HL-60 (cell line): ENCODE results near the gene PDE11A.

ENCODE experiments used
- DNase-seq, 2 experiments: peaks; one replicate each; pipeline ENCODE4 v3.0.0-alpha.2; 2010 to 2020; ENCODE audit warnings: low read depth in 1 of 2, low spot score in 1 of 2
- H3K27ac ChIP-seq: fragments of 250-450 bp; sonication (Bioruptor Pico); replicated peaks from 2 replicates; pipeline ENCODE4 v1.5.1; 2020; ENCODE audit warnings: mild to moderate bottlenecking, moderate library complexity
- H3K27me3 ChIP-seq: fragments of 250-450 bp; sonication (Bioruptor Pico); 2 replicates; pipeline ENCODE4 v1.5.1; 2021; ENCODE audit warnings: mild to moderate bottlenecking, moderate library complexity; ENCODE audit not compliant: insufficient read depth, poor library complexity, severe bottlenecking
- H3K4me3 ChIP-seq: replicated peaks from 2 replicates; pipeline ENCODE4 v1.5.1; 2011; ENCODE audit warnings: mild to moderate bottlenecking, control low read depth, low read length; ENCODE audit not compliant: insufficient read depth
- GABPA ChIP-seq: IDR thresholded peaks from 2 replicates; pipeline ENCODE4 v1.6.1; 2012; ENCODE audit warnings: low read depth
- POLR2AphosphoS5 ChIP-seq: IDR thresholded peaks from 2 replicates; pipeline ENCODE4 v1.6.1; 2012; ENCODE audit warnings: low read depth
- SPI1 ChIP-seq: IDR thresholded peaks from 2 replicates; pipeline ENCODE4 v1.6.1; 2012; ENCODE audit warnings: low read depth, mild to moderate bottlenecking, borderline replicate concordance
- TF ChIP-seq, protein P1 (sequence below): IDR thresholded peaks from one replicate; pipeline ENCODE4 v1.5.1; 2011; ENCODE audit warnings: low read length, control low read depth, inconsistent platforms; ENCODE audit not compliant: insufficient read depth
- TF ChIP-seq, protein P2 (sequence below): IDR thresholded peaks from 2 replicates; pipeline ENCODE4 v1.6.1; 2012; ENCODE audit warnings: low read depth; ENCODE audit not compliant: insufficient replicate concordance

The PDE11A gene

DNA sequence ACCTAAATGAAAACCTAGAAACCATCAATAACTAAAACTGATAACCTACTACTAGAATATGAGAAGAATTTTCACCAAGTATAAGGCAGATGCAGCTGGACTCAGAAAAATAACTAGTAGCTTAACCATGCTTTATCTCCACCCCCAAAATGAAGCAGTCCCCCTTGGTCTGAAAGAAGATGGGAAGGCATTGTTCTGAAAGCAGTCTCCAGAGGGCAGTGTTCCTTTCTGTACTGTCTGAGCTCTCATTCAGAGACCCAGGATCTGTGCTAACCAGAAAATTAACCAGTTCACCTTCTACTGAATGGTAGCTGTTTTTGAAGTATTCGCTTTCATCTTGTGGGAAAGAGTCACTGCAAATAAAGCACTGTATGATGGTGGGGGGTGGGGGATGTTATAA lies 273.0 kb downstream of the PDE11A start:
- DNase-seq, result no peak
- Histone ChIP-seq H3K27ac (no peak overlapping the region), H3K27me3 (peaks cover 8% of the 10 kb centered on the region), H3K4me3 (no peak overlapping the region)
- TF ChIP-seq POLR2AphosphoS5, result no peak
- TF ChIP-seq, protein P1, sequence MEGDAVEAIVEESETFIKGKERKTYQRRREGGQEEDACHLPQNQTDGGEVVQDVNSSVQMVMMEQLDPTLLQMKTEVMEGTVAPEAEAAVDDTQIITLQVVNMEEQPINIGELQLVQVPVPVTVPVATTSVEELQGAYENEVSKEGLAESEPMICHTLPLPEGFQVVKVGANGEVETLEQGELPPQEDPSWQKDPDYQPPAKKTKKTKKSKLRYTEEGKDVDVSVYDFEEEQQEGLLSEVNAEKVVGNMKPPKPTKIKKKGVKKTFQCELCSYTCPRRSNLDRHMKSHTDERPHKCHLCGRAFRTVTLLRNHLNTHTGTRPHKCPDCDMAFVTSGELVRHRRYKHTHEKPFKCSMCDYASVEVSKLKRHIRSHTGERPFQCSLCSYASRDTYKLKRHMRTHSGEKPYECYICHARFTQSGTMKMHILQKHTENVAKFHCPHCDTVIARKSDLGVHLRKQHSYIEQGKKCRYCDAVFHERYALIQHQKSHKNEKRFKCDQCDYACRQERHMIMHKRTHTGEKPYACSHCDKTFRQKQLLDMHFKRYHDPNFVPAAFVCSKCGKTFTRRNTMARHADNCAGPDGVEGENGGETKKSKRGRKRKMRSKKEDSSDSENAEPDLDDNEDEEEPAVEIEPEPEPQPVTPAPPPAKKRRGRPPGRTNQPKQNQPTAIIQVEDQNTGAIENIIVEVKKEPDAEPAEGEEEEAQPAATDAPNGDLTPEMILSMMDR, result no peak

DNA sequence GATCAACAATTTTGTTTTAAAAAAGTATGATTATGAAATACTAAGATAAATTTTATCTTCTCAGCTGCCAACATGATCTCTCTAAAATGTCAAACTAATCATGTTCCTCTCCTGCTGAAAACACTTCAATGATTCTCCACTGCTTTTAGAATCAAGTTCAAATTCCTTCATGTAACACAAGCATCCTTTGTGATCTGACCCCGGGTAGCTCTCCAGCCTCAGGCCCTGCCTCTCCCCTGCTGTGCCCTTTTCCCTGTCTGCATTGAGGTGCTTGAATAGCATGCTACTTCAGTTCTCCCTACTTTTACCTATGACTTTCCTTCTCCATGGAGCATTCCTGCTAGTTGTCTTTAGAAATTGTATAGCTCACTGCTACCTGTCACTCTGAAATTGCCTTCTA lies 274.8 kb downstream of the PDE11A start:
- peaks cover 3% of the 10 kb centered on the region for H3K27me3 ChIP-seq
- no peak for DNase-seq
- H3K4me3 ChIP-seq, result no peak overlapping the region
- TF ChIP-seq, protein P1, result no peak
- TF ChIP-seq, protein P2, sequence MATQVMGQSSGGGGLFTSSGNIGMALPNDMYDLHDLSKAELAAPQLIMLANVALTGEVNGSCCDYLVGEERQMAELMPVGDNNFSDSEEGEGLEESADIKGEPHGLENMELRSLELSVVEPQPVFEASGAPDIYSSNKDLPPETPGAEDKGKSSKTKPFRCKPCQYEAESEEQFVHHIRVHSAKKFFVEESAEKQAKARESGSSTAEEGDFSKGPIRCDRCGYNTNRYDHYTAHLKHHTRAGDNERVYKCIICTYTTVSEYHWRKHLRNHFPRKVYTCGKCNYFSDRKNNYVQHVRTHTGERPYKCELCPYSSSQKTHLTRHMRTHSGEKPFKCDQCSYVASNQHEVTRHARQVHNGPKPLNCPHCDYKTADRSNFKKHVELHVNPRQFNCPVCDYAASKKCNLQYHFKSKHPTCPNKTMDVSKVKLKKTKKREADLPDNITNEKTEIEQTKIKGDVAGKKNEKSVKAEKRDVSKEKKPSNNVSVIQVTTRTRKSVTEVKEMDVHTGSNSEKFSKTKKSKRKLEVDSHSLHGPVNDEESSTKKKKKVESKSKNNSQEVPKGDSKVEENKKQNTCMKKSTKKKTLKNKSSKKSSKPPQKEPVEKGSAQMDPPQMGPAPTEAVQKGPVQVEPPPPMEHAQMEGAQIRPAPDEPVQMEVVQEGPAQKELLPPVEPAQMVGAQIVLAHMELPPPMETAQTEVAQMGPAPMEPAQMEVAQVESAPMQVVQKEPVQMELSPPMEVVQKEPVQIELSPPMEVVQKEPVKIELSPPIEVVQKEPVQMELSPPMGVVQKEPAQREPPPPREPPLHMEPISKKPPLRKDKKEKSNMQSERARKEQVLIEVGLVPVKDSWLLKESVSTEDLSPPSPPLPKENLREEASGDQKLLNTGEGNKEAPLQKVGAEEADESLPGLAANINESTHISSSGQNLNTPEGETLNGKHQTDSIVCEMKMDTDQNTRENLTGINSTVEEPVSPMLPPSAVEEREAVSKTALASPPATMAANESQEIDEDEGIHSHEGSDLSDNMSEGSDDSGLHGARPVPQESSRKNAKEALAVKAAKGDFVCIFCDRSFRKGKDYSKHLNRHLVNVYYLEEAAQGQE, result no peak
- no peak for TF ChIP-seq POLR2AphosphoS5
- TF ChIP-seq SPI1, result no peak
- no peak for TF ChIP-seq GABPA
- no peak overlapping the region for H3K27ac ChIP-seq

DNA sequence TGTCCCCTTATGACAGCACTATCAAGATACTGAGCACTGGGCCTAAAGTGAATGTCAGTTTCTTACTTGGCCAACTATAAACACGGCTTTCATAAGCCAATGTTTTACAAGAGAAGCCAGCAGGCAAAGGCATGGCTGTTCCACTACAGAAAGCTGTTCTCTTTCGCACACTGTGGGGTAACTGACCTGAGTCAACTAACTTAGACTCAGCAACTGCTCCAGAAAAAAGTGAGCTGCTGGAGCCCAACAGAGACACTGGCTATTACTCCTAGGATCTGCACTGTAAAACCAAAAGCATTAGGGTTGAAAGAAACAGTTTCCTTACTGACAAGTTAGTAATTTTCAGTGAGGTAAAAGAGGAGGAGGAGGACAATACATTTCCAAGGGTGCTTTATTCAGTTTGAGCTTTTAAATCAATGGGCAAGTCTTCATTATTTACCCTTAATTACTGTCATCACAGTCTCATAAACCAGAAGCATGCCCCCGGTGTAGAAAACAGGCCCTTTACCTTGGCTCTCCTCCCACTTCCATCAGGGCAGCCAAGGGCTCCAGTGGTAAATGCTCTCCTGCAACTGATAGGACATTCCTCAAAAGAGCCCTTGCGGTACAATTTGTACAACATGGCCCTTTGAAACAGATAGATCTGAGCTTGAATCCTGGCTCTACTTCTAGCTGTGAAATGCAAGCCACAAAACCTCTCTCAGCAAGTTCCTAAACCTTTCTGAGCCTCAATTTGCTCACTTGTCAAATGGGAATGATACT lies 275.7 kb downstream of the PDE11A start:
- H3K4me3 ChIP-seq, result no peak overlapping the region
- H3K27me3 ChIP-seq, result peaks cover 3% of the 10 kb centered on the region
- DNase-seq, result no peak
- TF ChIP-seq GABPA, result no peak
- TF ChIP-seq POLR2AphosphoS5, result no peak
- TF ChIP-seq, protein P1, result no peak
- TF ChIP-seq SPI1, result no peak
- TF ChIP-seq, protein P2, result no peak
- H3K27ac ChIP-seq, result no peak overlapping the region

DNA sequence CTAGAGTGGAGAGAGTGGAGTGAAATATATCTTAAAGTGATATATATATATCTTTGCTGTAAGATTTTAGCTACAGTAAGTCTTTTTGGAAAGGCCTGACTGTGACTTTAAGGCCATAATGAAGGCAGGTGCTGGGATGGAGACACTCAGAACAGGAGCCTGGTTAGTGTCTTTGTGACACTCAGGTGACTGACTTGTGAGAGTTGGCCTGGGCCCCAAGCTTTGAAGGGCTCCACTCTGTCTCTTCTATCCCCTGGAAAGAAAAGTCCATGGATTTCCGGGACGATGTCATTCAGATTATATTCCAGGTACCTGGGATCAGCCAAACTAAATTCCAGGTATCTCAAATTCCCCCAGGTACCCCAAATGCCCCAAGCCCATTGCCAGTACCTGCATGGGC lies 276.6 kb downstream of the PDE11A start:
- DNase-seq, result no peak
- TF ChIP-seq, protein P1, result no peak
- TF ChIP-seq, protein P2, result no peak
- TF ChIP-seq POLR2AphosphoS5, result no peak
- TF ChIP-seq GABPA, result no peak
- no peak for TF ChIP-seq SPI1
- Histone ChIP-seq H3K4me3 (no peak overlapping the region), H3K27ac (no peak overlapping the region), H3K27me3 (peaks cover 3% of the 10 kb centered on the region)
